Stimulated activated CD8-positive, alpha-beta memory T cell treated with anti-CD3 and anti-CD28 coated beads, Interleukin-15, amount 100 ng/mL, for 48 hours (primary cell): ENCODE measurements around the gene DERL2.
"Not testable (repeated sequence)": the region's sequence is repeated elsewhere in the genome, so short reads cannot be mapped to it uniquely, and the experiment has no call there.

Experiments used
- DNase-seq, 2 donors: peaks; one replicate each; pipeline ENCODE4 v3.0.0-alpha.2; 2020; ENCODE audit warnings: low read depth in 2 of 2

DERL2 gene

GRCh38 chr17:5437721-5438317 lies 48.2 kb downstream of the DERL2 start:
- no peak for DNase-seq

GRCh38 chr17:5435781-5436315 lies 50.1 kb downstream of the DERL2 start:
- DNase-seq: not testable (repeated sequence)

GRCh38 chr17:5434984-5435383 lies 51.0 kb downstream of the DERL2 start:
- DNase-seq: no peak

- no peak for DNase-seq
These were observed 53.9 kb downstream of the DERL2 start for GRCh38 chr17:5431949-5432556.

- not testable (repeated sequence) for DNase-seq
These were observed 54.7 kb downstream of the DERL2 start for GRCh38 chr17:5431234-5431633.

- DNase-seq: no peak
These were observed 55.5 kb downstream of the DERL2 start for GRCh38 chr17:5430413-5430999.

GRCh38 chr17:5429191-5429887 lies 56.6 kb downstream of the DERL2 start:
- no peak for DNase-seq

GRCh38 chr17:5425826-5426225 lies 60.2 kb downstream of the DERL2 start:
- DNase-seq: no peak

- DNase-seq: no peak
These were observed 61.1 kb downstream of the DERL2 start for GRCh38 chr17:5424909-5425308.

- DNase-seq: no peak
These were observed 63.5 kb downstream of the DERL2 start for GRCh38 chr17:5422505-5422904.
